Ascending aorta (tissue), 2 donors: ENCODE data around the gene C12orf43. TPM values are rescaled to one million over a fixed set of nuclear protein-coding genes. Genes with fewer than 3 reads are reported as not detected.

ENCODE experiments used
- DNase-seq, 2 donors: peaks; one replicate each; pipeline ENCODE4 v3.0.0-alpha.2; 2019; ENCODE audit warnings: low spot score in 2 of 2
- H3K27ac ChIP-seq, 2 donors: fragments of 200-600 bp; sonication (generic); one replicate each; pipeline ENCODE4 v1.5.1; 2016 to 2017; ENCODE audit warnings: mild to moderate bottlenecking in 1 of 2
- H3K27me3 ChIP-seq: fragments of 200-600 bp; sonication (generic); one replicate; pipeline ENCODE4 v1.5.1; 2017
- H3K36me3 ChIP-seq, 2 donors: fragments of 200-600 bp; sonication (generic); one replicate each; pipeline ENCODE4 v1.5.1; 2016
- H3K4me1 ChIP-seq, 2 donors: fragments of 200-600 bp; sonication (generic); one replicate each; pipeline ENCODE4 v1.5.1; 2016 to 2017; ENCODE audit warnings: mild to moderate bottlenecking in 1 of 2
- H3K4me3 ChIP-seq, 2 donors: fragments of 200-600 bp; sonication (generic); one replicate each; pipeline ENCODE4 v1.5.1; 2016 to 2017; ENCODE audit warnings: mild to moderate bottlenecking in 1 of 2
- H3K9me3 ChIP-seq, 2 donors: fragments of 200-600 bp; sonication (generic); one replicate each; pipeline ENCODE4 v1.5.1; 2016
- intact Hi-C: fragments of 100-400 bp; cut with DNase I; formaldehyde crosslinking; loops from one replicate; pipeline ENCODE4 v1.15.1; 2023
- total RNA-seq: library from RNA; depleted of rRNA; stranded (reverse); fragments of >200 nt; gene quantifications from one replicate; pipeline ENCODE4 v1.1.0, GENCODE V29; 2016
- TF ChIP-seq, protein P1 (sequence below), 3 experiments: fragments of 200-600 bp in 2 of 3; fragments of 450-650 bp in 1 of 3; sonication (generic) in 2 of 3; IDR thresholded peaks; one replicate each; pipeline ENCODE4 v1.5.1; 2016 to 2019; ENCODE audit warnings: antibody characterized with exemption in 3 of 3, mild to moderate bottlenecking in 1 of 3, moderate library complexity in 1 of 3

Gene C12orf43
- total RNA-seq, 1 donor from 2014 or later = 47.1 TPM

- intact Hi-C loops = no loop called here
- no peak overlapping the region for H3K27ac ChIP-seq
- H3K4me1 ChIP-seq = no peaks in the 10 kb centered on the region
- no peak for DNase-seq
- no peak overlapping the region for H3K4me3 ChIP-seq
- no peaks in the 10 kb centered on the region for H3K27me3 ChIP-seq
- TF ChIP-seq, protein P1, sequence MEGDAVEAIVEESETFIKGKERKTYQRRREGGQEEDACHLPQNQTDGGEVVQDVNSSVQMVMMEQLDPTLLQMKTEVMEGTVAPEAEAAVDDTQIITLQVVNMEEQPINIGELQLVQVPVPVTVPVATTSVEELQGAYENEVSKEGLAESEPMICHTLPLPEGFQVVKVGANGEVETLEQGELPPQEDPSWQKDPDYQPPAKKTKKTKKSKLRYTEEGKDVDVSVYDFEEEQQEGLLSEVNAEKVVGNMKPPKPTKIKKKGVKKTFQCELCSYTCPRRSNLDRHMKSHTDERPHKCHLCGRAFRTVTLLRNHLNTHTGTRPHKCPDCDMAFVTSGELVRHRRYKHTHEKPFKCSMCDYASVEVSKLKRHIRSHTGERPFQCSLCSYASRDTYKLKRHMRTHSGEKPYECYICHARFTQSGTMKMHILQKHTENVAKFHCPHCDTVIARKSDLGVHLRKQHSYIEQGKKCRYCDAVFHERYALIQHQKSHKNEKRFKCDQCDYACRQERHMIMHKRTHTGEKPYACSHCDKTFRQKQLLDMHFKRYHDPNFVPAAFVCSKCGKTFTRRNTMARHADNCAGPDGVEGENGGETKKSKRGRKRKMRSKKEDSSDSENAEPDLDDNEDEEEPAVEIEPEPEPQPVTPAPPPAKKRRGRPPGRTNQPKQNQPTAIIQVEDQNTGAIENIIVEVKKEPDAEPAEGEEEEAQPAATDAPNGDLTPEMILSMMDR (IDR thresholded peaks at IDR 0.05) = no peak
- no peaks in the 10 kb centered on the region for H3K9me3 ChIP-seq
- no peaks in the 10 kb centered on the region for H3K36me3 ChIP-seq
These were observed 33.6 kb downstream of the C12orf43 start for GRCh38 chr12:120982659-120983058.

GRCh38 chr12:120981407-120981941, 34.8 kb downstream of the C12orf43 start:
- no peak for DNase-seq
- Histone ChIP-seq H3K36me3 (no peaks in the 10 kb centered on the region), H3K27ac (no peak overlapping the region), H3K4me3 (no peak overlapping the region), H3K9me3 (no peaks in the 10 kb centered on the region), H3K27me3 (no peaks in the 10 kb centered on the region), H3K4me1 (no peaks in the 10 kb centered on the region)
- TF ChIP-seq, protein P1 (IDR thresholded peaks at IDR 0.05) = no peak
- intact Hi-C loops = no loop called here

GRCh38 chr12:120980800-120981368, 35.4 kb downstream of the C12orf43 start:
- intact Hi-C loops = no loop called here
- Histone ChIP-seq H3K36me3 (no peaks in the 10 kb centered on the region), H3K27ac (no peak overlapping the region), H3K27me3 (no peaks in the 10 kb centered on the region), H3K4me3 (no peak overlapping the region), H3K9me3 (no peaks in the 10 kb centered on the region), H3K4me1 (no peaks in the 10 kb centered on the region)
- TF ChIP-seq, protein P1 (IDR thresholded peaks at IDR 0.05) = no peak
- DNase-seq = no peak

GRCh38 chr12:120979862-120980696, 36.2 kb downstream of the C12orf43 start:
- H3K27ac ChIP-seq = no peak overlapping the region
- TF ChIP-seq, protein P1 (IDR thresholded peaks at IDR 0.05) = no peak
- H3K9me3 ChIP-seq = no peaks in the 10 kb centered on the region
- intact Hi-C loops = loop anchor here (10.0 kb wide), 1 partner anchor 255 kb away; the partner anchor contains the start of gene ACADS
- H3K4me3 ChIP-seq = no peak overlapping the region
- H3K36me3 ChIP-seq = no peaks in the 10 kb centered on the region
- no peak for DNase-seq
- H3K27me3 ChIP-seq = no peaks in the 10 kb centered on the region
- H3K4me1 ChIP-seq = no peaks in the 10 kb centered on the region

GRCh38 chr12:120979220-120979861, 36.9 kb downstream of the C12orf43 start:
- H3K36me3 ChIP-seq = no peaks in the 10 kb centered on the region
- no peaks in the 10 kb centered on the region for H3K9me3 ChIP-seq
- TF ChIP-seq, protein P1 (IDR thresholded peaks at IDR 0.05) = no peak
- H3K4me3 ChIP-seq = no peak overlapping the region
- H3K4me1 ChIP-seq = no peaks in the 10 kb centered on the region
- intact Hi-C loops = loop anchor here (10.0 kb wide), 1 partner anchor 255 kb away; the partner anchor contains the start of gene ACADS
- no peak overlapping the region for H3K27ac ChIP-seq
- no peaks in the 10 kb centered on the region for H3K27me3 ChIP-seq
- DNase-seq = no peak
